Upper lobe of right lung (tissue), 1 donor: Measurements from ENCODE around the gene TENM4. TPM values are rescaled to one million over a fixed set of nuclear protein-coding genes. Genes with fewer than 3 reads are reported as not detected.

Experiments used
- ATAC-seq: fragments of 200-7000 bp; cut with Tn5 transposase; one replicate; pipeline ENCODE4 v1.9.1; 2020; ENCODE audit warnings: mild to moderate bottlenecking, moderate library complexity
- DNase-seq: peaks from one replicate; pipeline ENCODE4 v3.0.0-alpha.2; 2020
- H3K27ac ChIP-seq: fragments of 200-600 bp; one replicate; pipeline ENCODE4 v1.8.0; 2022
- H3K27me3 ChIP-seq: fragments of 200-600 bp; one replicate; pipeline ENCODE4 v1.8.0; 2022; ENCODE audit warnings: mild to moderate bottlenecking
- H3K36me3 ChIP-seq: fragments of 200-600 bp; one replicate; pipeline ENCODE4 v1.8.0; 2022
- H3K4me1 ChIP-seq: fragments of 200-600 bp; one replicate; pipeline ENCODE4 v1.8.0; 2022
- H3K4me3 ChIP-seq: fragments of 200-600 bp; one replicate; pipeline ENCODE4 v1.8.0; 2022; ENCODE audit warnings: mild to moderate bottlenecking
- H3K9me3 ChIP-seq: fragments of 200-600 bp; one replicate; pipeline ENCODE4 v1.8.0; 2022
- CTCF ChIP-seq: fragments of 200-600 bp; IDR thresholded peaks from one replicate; pipeline ENCODE4 v1.8.0; 2022; ENCODE audit warnings: antibody characterized with exemption
- intact Hi-C: fragments of 100-400 bp; cut with DNase I; formaldehyde crosslinking; loops from one replicate; pipeline ENCODE4 v1.11.0; 2022
- total RNA-seq: library from RNA; stranded (reverse); fragmentation: NEBNext Ultra II Directional; extraction: Animal tissue kit (Norgen Biotek cat#: 25700); gene quantifications from one replicate; pipeline ENCODE4 v1.2.1, GENCODE V29; 2021
- donor health status: DM: no; HTN: yes; CAD: no; lungs with severe emphysema.

Gene TENM4
- total RNA-seq, 1 donor from 2014 or later = 4.3 TPM

- ATAC-seq (peak; percentile 48), DNase-seq (no peak)
- no peak overlapping the region for H3K27ac ChIP-seq
- no peak overlapping the region for H3K4me3 ChIP-seq
- intact Hi-C loops = no loop called here
- H3K9me3 ChIP-seq = no peaks in the 10 kb centered on the region
- H3K36me3 ChIP-seq = no peaks in the 10 kb centered on the region
- H3K4me1 ChIP-seq = no peaks in the 10 kb centered on the region
- TF ChIP-seq CTCF = no peak
- no peaks in the 10 kb centered on the region for H3K27me3 ChIP-seq
These were observed 427.3 kb downstream of the TENM4 start for GRCh38 chr11:79013509-79013908.

- Histone ChIP-seq H3K4me1 (no peaks in the 10 kb centered on the region), H3K9me3 (no peaks in the 10 kb centered on the region), H3K36me3 (no peaks in the 10 kb centered on the region), H3K27me3 (no peaks in the 10 kb centered on the region), H3K4me3 (no peak overlapping the region), H3K27ac (no peak overlapping the region)
- ATAC-seq (no peak), DNase-seq (no peak)
- intact Hi-C loops = no loop called here
- no peak for TF ChIP-seq CTCF
These were observed 429.5 kb downstream of the TENM4 start for GRCh38 chr11:79011357-79011756.

GRCh38 chr11:79007771-79008402, 432.9 kb downstream of the TENM4 start:
- intact Hi-C loops = no loop called here
- Histone ChIP-seq H3K4me3 (no peak overlapping the region), H3K27ac (no peak overlapping the region), H3K9me3 (no peaks in the 10 kb centered on the region), H3K36me3 (no peaks in the 10 kb centered on the region), H3K27me3 (no peaks in the 10 kb centered on the region), H3K4me1 (no peaks in the 10 kb centered on the region)
- TF ChIP-seq CTCF = no peak
- no peak for DNase-seq
- no peak for ATAC-seq

GRCh38 chr11:79006854-79007253, 434.0 kb downstream of the TENM4 start:
- no peaks in the 10 kb centered on the region for H3K9me3 ChIP-seq
- intact Hi-C loops = no loop called here
- no peaks in the 10 kb centered on the region for H3K36me3 ChIP-seq
- H3K27me3 ChIP-seq = no peaks in the 10 kb centered on the region
- H3K27ac ChIP-seq = no peak overlapping the region
- H3K4me3 ChIP-seq = no peak overlapping the region
- no peaks in the 10 kb centered on the region for H3K4me1 ChIP-seq
- TF ChIP-seq CTCF = no peak
- ATAC-seq (no peak), DNase-seq (no peak)

GRCh38 chr11:78996007-78996406, 444.8 kb downstream of the TENM4 start:
- TF ChIP-seq CTCF = no peak
- Histone ChIP-seq H3K27ac (no peak overlapping the region), H3K36me3 (no peaks in the 10 kb centered on the region), H3K27me3 (no peaks in the 10 kb centered on the region), H3K4me1 (no peaks in the 10 kb centered on the region), H3K4me3 (no peak overlapping the region), H3K9me3 (peaks cover 8% of the 10 kb centered on the region)
- ATAC-seq (no peak), DNase-seq (no peak)
- intact Hi-C loops = no loop called here

- no peak for TF ChIP-seq CTCF
- Histone ChIP-seq H3K4me3 (no peak overlapping the region), H3K36me3 (no peaks in the 10 kb centered on the region), H3K27me3 (no peaks in the 10 kb centered on the region), H3K27ac (no peak overlapping the region), H3K4me1 (no peaks in the 10 kb centered on the region), H3K9me3 (peaks cover 6% of the 10 kb centered on the region)
- ATAC-seq (no peak), DNase-seq (no peak)
- intact Hi-C loops = no loop called here
These were observed 445.7 kb downstream of the TENM4 start for GRCh38 chr11:78995171-78995570.
